ENCODE measurements around the gene LRRC36. TPM values are rescaled to one million over a fixed set of nuclear protein-coding genes. Genes with fewer than 3 reads are reported as not detected.
A peak's percentile ranks its signal among the peaks of the same experiment; 100 is the strongest.

Gene LRRC36
- total RNA-seq, 1 experiment from 2014 or later, result not detected

DNA sequence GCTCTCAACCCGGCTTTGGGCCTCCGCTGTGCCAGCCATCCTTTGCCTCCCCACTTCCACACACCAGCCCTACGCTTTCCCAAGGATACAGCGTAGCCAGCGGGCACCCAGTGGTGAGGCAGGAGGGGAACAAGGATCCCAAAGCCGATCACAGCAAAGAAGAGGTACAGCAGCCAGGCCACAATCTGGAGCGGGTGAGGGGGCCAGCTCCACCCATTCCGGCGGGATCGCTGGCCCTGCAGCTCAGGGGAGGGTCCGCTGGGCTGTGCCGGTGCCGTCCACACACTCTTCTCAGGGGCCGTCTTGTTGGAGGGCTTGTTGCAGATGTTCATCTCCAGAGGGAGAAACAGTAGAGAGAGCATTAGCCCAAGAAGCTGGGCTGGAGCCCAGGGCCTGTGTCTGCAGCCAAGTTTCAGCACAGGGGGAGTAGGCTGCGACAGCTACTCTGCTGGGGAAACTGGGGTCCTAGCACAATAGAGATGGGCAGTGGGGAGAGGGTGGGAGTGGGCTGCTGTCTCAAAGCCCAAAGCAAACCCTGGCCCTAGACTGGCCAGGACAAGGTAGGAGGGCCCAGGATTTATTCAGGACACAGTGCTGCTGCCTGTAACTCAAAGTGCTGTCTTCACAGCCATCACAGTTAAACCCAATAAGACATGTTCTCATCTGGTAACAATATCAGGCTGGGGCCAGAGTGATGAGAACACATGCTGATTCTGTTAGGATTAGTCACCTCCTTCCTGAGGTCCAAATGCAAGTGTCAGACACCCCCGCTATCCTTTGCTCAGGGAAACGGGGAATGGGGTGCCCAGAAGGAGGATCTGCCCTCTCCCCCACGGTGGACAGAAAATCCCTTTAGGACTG lies 79.7 kb downstream of the LRRC36 start:
- intact Hi-C loops (cut with micrococcal nuclease), result no loop called here
- Histone ChIP-seq H3K9me3 (ENCODE audit: low read length) (no peaks in the 10 kb centered on the region), H3K4me2 (ENCODE audit: low read length) (no peak overlapping the region), H3K9me2 (replicated peaks; ENCODE audit: low read length) (no peaks in the 10 kb centered on the region), H3K36me3 (ENCODE audit: low read depth, low read length) (no peaks in the 10 kb centered on the region), H2AFZ (ENCODE audit: low read length) (no peak overlapping the region), H3K27me3 (ENCODE audit: low read length) (no peaks in the 10 kb centered on the region), H3K4me3 (ENCODE audit: low read length) (no peak overlapping the region), H4K20me1 (ENCODE audit: low read length) (no peaks in the 10 kb centered on the region), H3F3A (ENCODE audit: low read length, unreplicated experiment) (no peaks in the 10 kb centered on the region), H3K4me1 (ENCODE audit: insufficient read depth, low read length) (peaks cover 34% of the 10 kb centered on the region), H3K27ac (ENCODE audit: low read length) (no peak overlapping the region), H3K9ac (ENCODE audit: low read length) (no peak overlapping the region), H3K79me2 (ENCODE audit: low read length) (no peaks in the 10 kb centered on the region)
- ATAC-seq, result peak; percentile 65
- CTCF ChIA-PET, result no interaction called here
- peak; percentile 39 for DNase-seq
- POLR2A ChIA-PET (ENCODE audit: unreplicated experiment), result no interaction called here
- TF ChIP-seq CTCF (conservative IDR thresholded peaks at IDR 0.05; ENCODE audit: low read depth, low read length) (no peak), EZH2phosphoT487 (IDR thresholded peaks at IDR 0.05; ENCODE audit: borderline replicate concordance, low read length) (no peak), EZH2 (IDR thresholded peaks at IDR 0.05; ENCODE audit: low read length, unreplicated experiment) (no peak)
- BruUV-seq (replicated peaks), result no TSS peak

DNA sequence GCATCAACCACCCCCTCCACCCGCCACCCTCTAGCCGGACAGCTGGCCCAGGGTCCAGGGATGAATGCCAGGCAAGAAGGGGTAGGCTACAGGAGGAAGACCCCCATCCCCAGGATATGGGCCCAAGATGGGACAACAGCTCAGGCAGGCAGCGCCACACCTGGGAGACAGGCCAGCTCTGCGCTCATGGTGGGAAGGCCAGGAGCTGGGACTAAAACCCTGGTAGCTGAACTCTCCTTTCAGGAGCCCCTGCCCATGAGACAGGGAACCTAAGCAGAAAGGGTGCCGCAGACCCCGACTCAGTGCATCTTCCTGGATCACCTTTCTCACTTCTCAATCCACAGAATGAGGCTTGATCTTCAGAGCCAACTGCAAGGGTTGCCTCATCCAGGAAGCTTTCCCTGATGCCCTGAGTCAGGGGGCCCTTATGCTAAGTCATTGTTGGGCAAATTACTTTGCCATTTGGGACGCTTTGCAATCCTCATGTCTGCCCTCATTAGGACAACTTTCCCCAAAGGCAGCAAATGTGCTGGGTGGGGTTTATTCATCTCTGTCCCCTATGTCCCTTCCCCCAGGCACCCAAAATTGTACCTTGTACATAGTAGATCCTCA lies 80.7 kb downstream of the LRRC36 start:
- H2AFZ ChIP-seq (ENCODE audit: low read length), result no peak overlapping the region
- H3K4me3 ChIP-seq (ENCODE audit: low read length), result no peak overlapping the region
- ChIA-PET CTCF (interaction anchor here (0.6 kb wide), 1 partner anchor 11 kb away, joined by 4 read pairs; no protein-coding TSS in a partner anchor), POLR2A (ENCODE audit: unreplicated experiment) (no interaction called here)
- H3K79me2 ChIP-seq (ENCODE audit: low read length), result no peaks in the 10 kb centered on the region
- H3K9me2 ChIP-seq (replicated peaks; ENCODE audit: low read length), result no peaks in the 10 kb centered on the region
- DNase-seq, result no peak
- H3K4me2 ChIP-seq (ENCODE audit: low read length), result no peak overlapping the region
- no peak for ATAC-seq
- H3F3A ChIP-seq (ENCODE audit: low read length, unreplicated experiment), result no peaks in the 10 kb centered on the region
- H3K27ac ChIP-seq (ENCODE audit: low read length), result no peak overlapping the region
- H4K20me1 ChIP-seq (ENCODE audit: low read length), result no peaks in the 10 kb centered on the region
- peaks cover 34% of the 10 kb centered on the region for H3K4me1 ChIP-seq (ENCODE audit: insufficient read depth, low read length)
- intact Hi-C loops (cut with micrococcal nuclease), result no loop called here
- no peak for TF ChIP-seq EZH2 (IDR thresholded peaks at IDR 0.05; ENCODE audit: low read length, unreplicated experiment)
- TF ChIP-seq CTCF (conservative IDR thresholded peaks at IDR 0.05; ENCODE audit: low read depth, low read length), result no peak
- no peak for TF ChIP-seq EZH2phosphoT487 (IDR thresholded peaks at IDR 0.05; ENCODE audit: borderline replicate concordance, low read length)
- H3K36me3 ChIP-seq (ENCODE audit: low read depth, low read length), result no peaks in the 10 kb centered on the region
- no TSS peak for BruUV-seq (replicated peaks)
- no peaks in the 10 kb centered on the region for H3K27me3 ChIP-seq (ENCODE audit: low read length)
- no peak overlapping the region for H3K9ac ChIP-seq (ENCODE audit: low read length)
- H3K9me3 ChIP-seq (ENCODE audit: low read length), result no peaks in the 10 kb centered on the region

All from PC-3 (cell line).